GM12878 (cell line): ENCODE results near the gene MCEMP1. TPM values are rescaled to one million over a fixed set of nuclear protein-coding genes. Genes with fewer than 3 reads are reported as not detected.

Source experiments
- ATF2 ChIP-seq: IDR thresholded peaks from 2 replicates; pipeline ENCODE4 v1.6.1; 2012; ENCODE audit warnings: low read length, inconsistent platforms
- ATF3 ChIP-seq: IDR thresholded peaks from 2 replicates; pipeline ENCODE4 v1.6.1; 2011; ENCODE audit warnings: low read depth, mild to moderate bottlenecking, low read length, moderate library complexity, borderline replicate concordance; ENCODE audit errors: extremely low read depth
- BCL3 ChIP-seq: IDR thresholded peaks from 2 replicates; pipeline ENCODE4 v1.6.1; 2011; ENCODE audit warnings: borderline replicate concordance, low read depth, mild to moderate bottlenecking, moderate library complexity, low read length; ENCODE audit not compliant: insufficient read depth, poor library complexity, severe bottlenecking
- CHD2 ChIP-seq: IDR thresholded peaks from 2 replicates; pipeline ENCODE4 v1.6.1; 2011; ENCODE audit warnings: low read depth, low read length, improper control_type of control experiment, borderline replicate concordance
- CREM ChIP-seq: IDR thresholded peaks from 2 replicates; pipeline ENCODE4 v1.6.1; 2014; ENCODE audit warnings: antibody characterized with exemption, low read depth
- EP300 ChIP-seq, 2 experiments: fragments of 150-350 bp in 1 of 2; IDR thresholded peaks; 2 replicates each; pipeline ENCODE4 v1.6.1; 2011 to 2012; ENCODE audit warnings: low read depth in 2 of 2, low read length in 2 of 2, borderline replicate concordance in 1 of 2, improper control_type of control experiment in 1 of 2, inconsistent platforms in 1 of 2; ENCODE audit not compliant: control insufficient read depth in 1 of 2
- ESRRA ChIP-seq: IDR thresholded peaks from 2 replicates; pipeline ENCODE4 v1.6.1; 2012; ENCODE audit warnings: mild to moderate bottlenecking, low read length, improper control_type of control experiment
- EZH2 ChIP-seq: IDR thresholded peaks from 2 replicates; pipeline ENCODE4 v1.6.1; 2012; ENCODE audit warnings: low read depth, mild to moderate bottlenecking, control low read depth, inconsistent platforms, low read length, borderline replicate concordance; ENCODE audit not compliant: control insufficient read depth
- MEF2B ChIP-seq: fragments of 450-650 bp; IDR thresholded peaks from 2 replicates; pipeline ENCODE4 v1.6.1; 2018; ENCODE audit warnings: mild to moderate bottlenecking, moderate library complexity; ENCODE audit not compliant: partially characterized antibody, poor library complexity, severe bottlenecking
- PKNOX1 ChIP-seq: fragments of 450-650 bp; IDR thresholded peaks from 2 replicates; pipeline ENCODE4 v1.6.1; 2016; ENCODE audit warnings: mild to moderate bottlenecking
- POLR2AphosphoS2 ChIP-seq: IDR thresholded peaks from 2 replicates; pipeline ENCODE4 v1.6.1; 2011; ENCODE audit warnings: low read depth, mild to moderate bottlenecking, low read length, improper control_type of control experiment, moderate library complexity
- PRDM15 ChIP-seq: fragments of 450-650 bp; formaldehyde crosslinking; IDR thresholded peaks from 2 replicates; pipeline ENCODE4 v1.4.0; 2020; ENCODE audit warnings: mild to moderate bottlenecking, moderate library complexity
- RUNX3 ChIP-seq: IDR thresholded peaks from 2 replicates; pipeline ENCODE4 v1.6.1; 2012; ENCODE audit warnings: low read length, inconsistent platforms
- SIN3A ChIP-seq: IDR thresholded peaks from 2 replicates; pipeline ENCODE4 v1.6.1; 2012; ENCODE audit warnings: low read depth, low read length, improper control_type of control experiment
- TAF1 ChIP-seq: IDR thresholded peaks from 2 replicates; pipeline ENCODE4 v1.6.1; 2011; ENCODE audit warnings: mild to moderate bottlenecking, low read depth, low read length, borderline replicate concordance
- USF2 ChIP-seq: IDR thresholded peaks from 2 replicates; pipeline ENCODE4 v1.6.1; 2011; ENCODE audit warnings: low read depth, low read length, improper control_type of control experiment, borderline replicate concordance
- polyA plus RNA-seq, 11 experiments: library from polyadenylated mRNA; depleted of rRNA in 4 of 11; unstranded in 6 of 11; stranded (reverse) in 5 of 11; fragments of >200 nt; fragmentation: Nextera tagmentation in 4 of 11; fragmentation: Illumina TruSeq in 1 of 11; extraction: Ambion mirVana in 4 of 11; extraction: Trizol in 1 of 11; gene quantifications; 1 replicate in 1 of 11; 2 replicates in 10 of 11; pipeline versions ENCODE4 v1.2.1 to v1.2.3, GENCODE V29; 2011 to 2016; ENCODE audit warnings: inconsistent platforms in 2 of 11, missing spikeins in 2 of 11, low read depth in 1 of 11
- total RNA-seq, 4 experiments: library from RNA; depleted of rRNA in 3 of 4; stranded (reverse); fragments of >200 nt in 3 of 4; fragmentation: Illumina TruSeq in 1 of 4; extraction: Trizol in 1 of 4; gene quantifications; 2 replicates each; pipeline versions ENCODE4 v1.2.1 to v1.2.3, GENCODE V29; 2013 to 2021

MCEMP1 gene
- total and polyA plus RNA-seq, 10 of the 15 experiments (the other 5 are each of a cell fraction or from before 2014, with no cell fraction given) = 0.08 to 0.55 (median 0.26) TPM; not detected in 1

- no peak for TF ChIP-seq PKNOX1
- TF ChIP-seq RUNX3 = peak; percentile 98
- TF ChIP-seq BCL3 = peak; percentile 100
- no peak for TF ChIP-seq ATF3
- TF ChIP-seq CREM = peak; percentile 94
- TF ChIP-seq ESRRA = 0 out of 2 replicates have a peak, but pooled peaks have one; percentile 34
- TF ChIP-seq EZH2 = no peak
- peak; percentile 85 for TF ChIP-seq MEF2B
- no peak for TF ChIP-seq USF2
- TF ChIP-seq POLR2AphosphoS2 = no peak
- TF ChIP-seq ATF2 = peak; percentile 96
- TF ChIP-seq SIN3A = no peak
- peak; percentile 47; the same call in 1 of the 2 replicates for TF ChIP-seq TAF1
- TF ChIP-seq EP300 (IDR thresholded peaks at IDR 0.05; ENCODE audit: borderline replicate concordance in 1 of 2, control insufficient read depth in 1 of 2, low read depth in 2 of 2, low read length in 2 of 2) = peak; percentile 88 to 92
- peak; percentile 67 for TF ChIP-seq CHD2
- TF ChIP-seq PRDM15 = no peak
Observed at GRCh38 chr19:7705387-7706187, 28.7 kb downstream of the MCEMP1 start (continued).
